C4-2B (cell line): Measurements from ENCODE around the gene MUL1.
"Not testable (repeated sequence)": the region's sequence is repeated elsewhere in the genome, so short reads cannot be mapped to it uniquely, and the experiment has no call there.

Experiments
- H3K27ac ChIP-seq: fragments of 450-650 bp; 2 replicates; pipeline ENCODE4 v1.5.1; 2017
- ZFX ChIP-seq: fragments of 450-650 bp; IDR thresholded peaks from 2 replicates; pipeline ENCODE4 v1.6.1; 2017
- TF ChIP-seq, protein P1 (sequence below): fragments of 450-650 bp; conservative IDR thresholded peaks from 2 replicates; pipeline ENCODE4 v1.5.1; 2017; ENCODE audit warnings: mild to moderate bottlenecking

Gene MUL1

DNA sequence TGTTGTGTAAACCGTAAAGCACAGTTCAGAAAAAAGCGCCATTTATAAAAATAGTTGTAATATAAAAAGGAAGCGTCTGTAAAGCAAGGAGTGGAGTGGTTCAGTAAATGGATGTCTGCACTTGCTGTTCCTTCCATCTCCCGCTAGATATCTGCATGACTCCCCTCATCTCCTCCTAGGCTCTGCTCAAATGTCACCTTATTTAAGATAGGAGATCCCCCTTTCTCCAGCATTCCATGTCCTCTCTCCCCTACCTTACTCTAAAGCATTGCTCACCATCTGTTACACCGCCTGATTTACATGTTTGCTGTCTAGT, 745 bp downstream of the MUL1 start:
- TF ChIP-seq ZFX: no peak
- TF ChIP-seq, protein P1, sequence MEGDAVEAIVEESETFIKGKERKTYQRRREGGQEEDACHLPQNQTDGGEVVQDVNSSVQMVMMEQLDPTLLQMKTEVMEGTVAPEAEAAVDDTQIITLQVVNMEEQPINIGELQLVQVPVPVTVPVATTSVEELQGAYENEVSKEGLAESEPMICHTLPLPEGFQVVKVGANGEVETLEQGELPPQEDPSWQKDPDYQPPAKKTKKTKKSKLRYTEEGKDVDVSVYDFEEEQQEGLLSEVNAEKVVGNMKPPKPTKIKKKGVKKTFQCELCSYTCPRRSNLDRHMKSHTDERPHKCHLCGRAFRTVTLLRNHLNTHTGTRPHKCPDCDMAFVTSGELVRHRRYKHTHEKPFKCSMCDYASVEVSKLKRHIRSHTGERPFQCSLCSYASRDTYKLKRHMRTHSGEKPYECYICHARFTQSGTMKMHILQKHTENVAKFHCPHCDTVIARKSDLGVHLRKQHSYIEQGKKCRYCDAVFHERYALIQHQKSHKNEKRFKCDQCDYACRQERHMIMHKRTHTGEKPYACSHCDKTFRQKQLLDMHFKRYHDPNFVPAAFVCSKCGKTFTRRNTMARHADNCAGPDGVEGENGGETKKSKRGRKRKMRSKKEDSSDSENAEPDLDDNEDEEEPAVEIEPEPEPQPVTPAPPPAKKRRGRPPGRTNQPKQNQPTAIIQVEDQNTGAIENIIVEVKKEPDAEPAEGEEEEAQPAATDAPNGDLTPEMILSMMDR: no peak
- peak overlapping the region; percentile 92 for H3K27ac ChIP-seq

DNA sequence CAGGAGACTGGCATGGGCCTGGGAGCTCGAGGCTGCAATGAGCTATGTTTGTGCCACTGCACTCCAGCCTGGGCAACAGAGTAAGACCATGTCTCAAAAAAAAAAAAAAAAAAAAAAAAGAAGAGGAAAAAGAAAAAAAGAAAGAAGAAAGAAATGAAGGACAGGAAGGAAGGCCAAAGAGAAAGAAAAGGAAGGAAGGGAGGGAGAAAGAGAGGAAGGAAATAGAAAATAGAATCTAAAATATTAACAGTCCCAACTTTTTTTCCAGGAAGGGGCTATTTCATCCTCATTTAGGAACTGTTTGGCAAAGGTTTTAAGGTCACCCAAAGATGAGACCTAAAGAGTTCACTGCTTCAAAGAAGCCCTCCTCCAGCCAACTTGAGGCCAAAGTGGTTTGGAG, 2.5 kb downstream of the MUL1 start:
- TF ChIP-seq, protein P1: no peak
- no peak for TF ChIP-seq ZFX
- H3K27ac ChIP-seq: no peak overlapping the region

DNA sequence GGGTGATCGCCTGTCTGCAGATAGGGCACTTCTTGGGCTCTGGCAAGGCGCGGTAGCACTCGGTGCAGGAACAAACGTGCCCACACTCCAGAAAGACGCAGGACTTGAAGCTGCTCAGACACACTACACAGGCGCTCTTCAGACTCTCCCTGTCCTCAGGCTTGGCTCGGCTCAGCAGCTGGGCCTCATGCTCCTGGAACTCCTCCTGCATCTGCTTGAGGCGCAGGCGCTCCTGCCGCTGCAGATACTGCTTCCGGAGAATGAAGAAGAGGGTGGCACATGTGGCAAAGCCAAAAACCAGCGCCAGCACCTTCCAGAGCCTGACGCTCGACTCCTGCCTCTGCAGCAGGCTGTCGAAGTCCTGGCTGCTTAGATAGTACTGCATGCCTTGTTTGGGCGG, 7.2 kb downstream of the MUL1 start:
- TF ChIP-seq, protein P1: no peak
- no peak for TF ChIP-seq ZFX
- no peak overlapping the region for H3K27ac ChIP-seq

DNA sequence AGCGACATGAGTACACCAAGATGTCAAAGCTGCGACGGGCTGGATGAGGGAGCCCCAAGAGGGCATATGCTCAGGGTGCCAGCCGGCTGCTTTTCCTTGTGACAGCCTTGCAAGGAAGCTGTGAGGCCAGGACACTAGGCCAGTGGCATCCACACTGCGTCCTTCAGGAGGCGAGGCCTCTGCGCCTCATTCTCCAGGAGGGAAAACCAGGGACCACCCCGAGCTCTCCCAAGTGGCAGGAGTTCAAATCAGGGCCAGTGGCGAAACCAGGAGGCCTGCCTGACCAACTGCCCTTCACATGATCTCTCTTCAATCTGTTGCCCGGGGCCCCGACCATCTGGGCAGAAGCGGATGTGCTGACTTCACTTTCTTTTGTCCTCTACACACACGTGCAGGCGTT, 8.2 kb downstream of the MUL1 start:
- no peak overlapping the region for H3K27ac ChIP-seq
- TF ChIP-seq, protein P1: no peak
- TF ChIP-seq ZFX: no peak

DNA sequence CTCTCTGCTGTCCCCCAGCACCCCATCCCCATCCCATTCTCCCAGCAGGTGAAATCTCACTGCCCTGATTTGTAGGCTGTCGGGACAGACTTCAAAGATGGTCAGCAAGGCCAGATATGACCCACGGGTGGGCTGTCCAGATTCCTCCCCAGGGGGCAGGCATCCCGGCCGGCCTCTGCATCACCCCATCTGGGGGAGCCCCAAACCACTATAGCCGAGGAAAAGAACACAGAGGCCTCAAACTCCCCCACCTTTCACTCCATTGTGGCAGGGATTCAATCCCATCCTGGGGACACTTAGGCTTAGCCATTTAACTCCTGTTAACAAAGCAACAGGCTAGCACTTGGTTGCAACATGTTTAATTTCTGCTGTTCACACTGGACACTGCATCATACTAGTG, 8.8 kb downstream of the MUL1 start:
- no peak overlapping the region for H3K27ac ChIP-seq
- TF ChIP-seq, protein P1: no peak
- no peak for TF ChIP-seq ZFX

DNA sequence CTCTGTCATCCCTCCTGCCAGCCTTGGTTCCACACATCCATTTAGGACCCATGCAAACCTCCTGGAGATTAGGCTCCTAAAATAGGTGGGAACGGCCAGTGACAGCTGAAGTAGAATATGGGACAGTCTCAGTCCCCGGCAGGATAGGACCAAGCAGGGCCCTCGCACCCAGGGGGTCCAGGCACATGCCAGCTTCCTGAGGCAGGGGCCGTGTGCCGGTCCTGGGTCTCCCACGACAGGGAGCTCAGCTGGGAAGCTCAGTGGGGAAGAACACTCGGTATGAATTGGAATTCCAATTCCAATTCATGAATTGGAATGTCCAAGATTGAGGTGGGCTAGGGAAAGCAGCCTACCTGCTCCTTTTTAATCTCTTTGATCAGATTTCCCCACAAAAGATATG, 9.8 kb downstream of the MUL1 start:
- no peak overlapping the region for H3K27ac ChIP-seq
- TF ChIP-seq ZFX: no peak
- TF ChIP-seq, protein P1: no peak

DNA sequence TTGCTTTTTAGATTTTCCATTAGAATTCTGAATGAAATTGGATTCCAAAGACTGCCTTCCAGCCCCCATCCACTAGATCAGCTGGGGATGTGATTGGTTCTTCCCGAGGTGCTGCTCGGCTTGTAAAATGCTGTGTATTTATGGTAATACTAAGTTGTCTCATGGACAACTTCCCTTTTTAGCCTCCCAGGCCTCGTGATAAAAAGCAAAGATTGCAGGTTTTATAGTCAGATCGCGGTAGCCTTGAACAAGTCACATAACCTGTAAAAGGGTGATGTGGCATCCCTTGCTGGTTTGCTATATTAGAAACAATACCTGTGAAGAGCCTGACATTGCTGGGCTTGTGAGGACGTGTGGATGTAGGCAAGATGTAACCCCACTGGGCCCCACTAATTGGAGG, 10.4 kb downstream of the MUL1 start:
- TF ChIP-seq ZFX: no peak
- TF ChIP-seq, protein P1: no peak
- no peak overlapping the region for H3K27ac ChIP-seq

DNA sequence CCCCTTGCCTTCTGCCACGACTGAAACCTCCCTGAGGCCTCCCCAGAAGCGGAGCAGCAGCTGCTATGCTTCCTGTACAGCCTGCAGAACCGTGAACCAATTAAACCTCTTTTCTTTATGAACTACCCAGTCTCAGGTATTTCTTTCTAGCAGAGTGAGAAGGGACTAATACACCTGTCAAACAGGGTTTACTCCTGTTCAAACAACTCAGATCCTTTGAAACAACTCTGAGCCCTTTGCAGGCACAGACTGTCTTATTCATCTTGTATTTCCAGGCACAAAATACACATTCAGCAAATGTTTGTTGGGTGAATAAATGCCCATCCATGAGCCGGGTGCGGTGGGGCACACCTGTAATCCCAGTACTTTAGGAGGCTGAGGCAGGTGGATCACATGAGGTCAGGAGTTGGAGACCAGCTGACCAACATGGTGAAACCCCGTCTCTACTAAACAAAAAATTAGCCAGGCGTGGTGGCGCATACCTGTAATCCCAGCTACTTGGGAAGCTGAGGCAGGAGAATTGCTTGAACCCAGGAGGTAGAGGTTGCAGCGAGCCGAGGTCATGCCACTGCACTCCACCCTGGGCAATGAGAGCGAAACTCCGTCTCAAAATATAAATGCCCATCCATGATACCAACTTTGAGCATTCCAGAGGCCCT, 11.1 kb downstream of the MUL1 start:
- not testable (repeated sequence) for H3K27ac ChIP-seq
